HT1080 (cell line): ENCODE data around the gene CRYBB1. TPM values are rescaled to one million over a fixed set of nuclear protein-coding genes. Genes with fewer than 3 reads are reported as not detected.
"Not testable (repeated sequence)": the region's sequence is repeated elsewhere in the genome, so short reads cannot be mapped to it uniquely, and the experiment has no call there.

Experiments used
- DNase-seq: peaks from one replicate; pipeline ENCODE4 v3.0.0-alpha.2; 2015; ENCODE audit warnings: low read depth
- total RNA-seq: library from RNA; depleted of rRNA; stranded (reverse); fragments of >200 nt; shearing (Covaris generic); gene quantifications from 2 replicates; pipeline ENCODE4 v1.2.3, GENCODE V29; 2014

CRYBB1 gene
- total RNA-seq, 1 experiment from 2014 or later = not detected

DNA sequence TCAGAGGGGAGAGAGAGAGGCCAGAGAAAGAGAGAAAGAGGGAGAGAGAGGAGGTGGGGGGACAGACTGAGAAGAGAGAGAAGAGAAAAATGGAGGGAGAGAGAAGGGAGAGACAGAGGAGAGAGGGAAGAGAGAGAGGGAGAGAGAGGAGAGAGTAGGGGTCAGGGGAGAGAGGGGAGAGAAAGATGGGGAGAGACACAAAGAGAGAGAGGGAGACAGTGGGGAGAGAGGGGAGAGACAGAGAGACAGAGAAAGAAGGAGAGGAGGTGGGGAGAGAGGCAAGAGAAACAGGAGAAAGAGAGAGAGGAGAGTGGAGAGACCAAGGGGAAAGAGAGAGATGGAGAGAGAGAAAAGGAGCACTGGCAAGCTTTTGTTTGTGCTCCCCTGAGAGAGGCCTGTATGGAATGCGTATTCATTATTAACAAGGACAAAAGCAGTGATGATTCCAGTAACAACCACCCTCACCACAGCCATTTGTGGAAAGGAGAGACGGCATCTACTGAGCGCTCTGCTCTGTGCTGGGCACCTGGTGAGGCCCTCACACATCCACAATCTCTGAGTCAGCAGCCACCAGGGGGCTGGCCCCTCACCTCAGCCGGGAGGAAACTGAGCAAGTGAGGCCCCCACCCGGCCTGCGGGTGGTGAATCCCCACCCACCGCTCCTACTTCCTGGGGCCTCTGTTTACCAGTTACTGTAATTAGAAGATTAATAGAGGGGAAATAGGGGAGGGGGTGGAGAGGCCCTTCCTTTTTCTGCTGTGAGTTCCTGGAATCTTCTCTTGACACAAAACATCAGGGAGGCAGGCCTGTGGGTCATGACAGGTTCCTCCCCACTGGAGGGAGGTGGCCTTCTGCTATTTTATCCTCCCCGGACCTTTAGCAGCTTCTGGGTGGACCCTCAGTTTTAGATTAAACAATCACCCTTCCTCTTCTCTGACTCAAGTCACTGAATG lies 24.9 kb upstream of the CRYBB1 start:
- DNase-seq = no peak

DNA sequence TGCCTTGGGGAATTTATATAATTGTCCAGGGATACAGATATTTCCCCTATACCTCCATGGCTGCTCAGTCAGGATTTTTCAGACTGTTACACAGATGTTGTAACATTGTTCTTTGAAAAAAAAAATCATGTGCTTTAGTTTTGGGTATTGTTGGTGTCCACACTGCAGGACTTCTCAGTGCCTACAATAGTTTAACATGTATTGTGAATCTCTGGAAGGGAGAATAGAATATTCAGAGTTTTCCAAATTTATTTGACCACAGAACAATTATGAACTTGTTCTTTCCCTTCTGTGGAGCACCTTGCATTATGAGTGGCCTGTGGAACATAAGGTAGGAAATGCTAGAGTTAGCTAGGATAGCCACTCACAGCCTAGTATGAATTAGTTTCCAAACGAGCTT lies 18.5 kb upstream of the CRYBB1 start:
- no peak for DNase-seq

DNA sequence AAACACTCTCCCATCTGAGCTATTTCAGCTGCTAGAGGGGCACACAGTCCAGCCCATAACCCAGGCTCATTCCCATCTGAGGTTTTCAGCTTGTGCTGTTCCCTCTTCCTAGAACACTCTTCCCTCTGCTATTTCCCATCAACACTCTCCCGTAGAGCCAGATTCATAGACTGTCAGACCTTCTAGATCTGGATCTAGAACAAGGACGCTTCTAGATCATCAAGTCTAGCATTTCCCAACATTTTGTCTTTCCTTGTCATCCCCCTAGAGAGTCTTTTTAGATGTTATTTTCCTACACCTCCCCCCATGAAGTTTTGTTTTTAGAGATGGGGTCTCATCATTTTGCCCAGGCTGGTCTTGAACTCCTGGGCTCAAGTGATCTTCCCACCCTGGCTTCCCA lies 17.3 kb upstream of the CRYBB1 start:
- DNase-seq = no peak

DNA sequence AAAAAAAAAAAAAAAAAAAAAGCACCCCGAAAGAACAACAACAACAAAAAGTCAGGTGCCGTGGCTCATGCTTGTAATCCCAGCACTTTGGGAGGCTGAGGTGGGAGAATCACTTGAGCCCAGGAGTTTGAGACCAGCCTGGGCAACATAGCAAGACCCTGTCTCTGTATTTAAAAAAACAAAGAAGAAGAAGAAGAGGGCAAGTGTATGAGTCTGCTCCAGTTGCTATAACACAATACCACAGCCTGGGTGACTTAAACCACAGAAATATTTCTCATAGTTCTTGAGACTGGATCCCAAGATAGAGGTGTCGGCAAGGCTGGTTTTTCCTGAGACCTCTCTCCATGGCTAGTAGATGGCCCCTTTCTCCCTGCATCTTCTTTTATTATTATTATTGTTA lies 16.4 kb upstream of the CRYBB1 start:
- no peak for DNase-seq

DNA sequence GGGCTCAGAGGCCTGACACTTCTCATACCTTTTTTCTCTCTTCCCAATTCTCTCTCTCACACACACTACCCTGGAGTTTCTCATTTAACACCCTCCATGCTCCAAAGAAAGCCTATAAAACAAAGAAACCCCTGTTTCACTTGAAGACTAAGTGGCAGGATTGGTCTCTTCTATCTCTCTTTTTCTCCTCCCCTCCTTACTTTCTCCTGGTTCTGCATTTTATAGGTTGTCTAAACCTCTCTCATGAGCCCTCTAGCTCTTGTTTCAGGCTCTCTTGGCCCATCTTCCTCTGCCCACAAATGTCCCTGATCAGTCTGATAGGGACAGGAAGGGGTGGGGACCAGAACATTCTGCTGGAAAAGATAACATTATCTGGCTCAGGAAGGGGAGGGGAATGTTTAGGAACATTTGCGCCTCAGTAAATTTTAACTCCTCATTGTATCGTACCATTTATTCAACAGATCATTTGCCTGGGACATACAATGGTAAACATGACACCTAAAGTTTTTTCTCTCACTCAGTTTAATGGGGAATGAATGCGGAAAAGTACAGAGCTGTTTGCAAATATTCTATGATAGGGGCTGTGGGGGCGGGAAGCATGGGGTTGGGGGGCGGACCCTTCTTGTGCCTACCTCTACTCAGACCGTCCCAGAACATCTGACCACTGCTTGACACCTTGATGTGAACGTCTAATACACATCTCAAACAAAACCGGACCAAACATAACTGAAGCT lies 14.8 kb upstream of the CRYBB1 start:
- no peak for DNase-seq

DNA sequence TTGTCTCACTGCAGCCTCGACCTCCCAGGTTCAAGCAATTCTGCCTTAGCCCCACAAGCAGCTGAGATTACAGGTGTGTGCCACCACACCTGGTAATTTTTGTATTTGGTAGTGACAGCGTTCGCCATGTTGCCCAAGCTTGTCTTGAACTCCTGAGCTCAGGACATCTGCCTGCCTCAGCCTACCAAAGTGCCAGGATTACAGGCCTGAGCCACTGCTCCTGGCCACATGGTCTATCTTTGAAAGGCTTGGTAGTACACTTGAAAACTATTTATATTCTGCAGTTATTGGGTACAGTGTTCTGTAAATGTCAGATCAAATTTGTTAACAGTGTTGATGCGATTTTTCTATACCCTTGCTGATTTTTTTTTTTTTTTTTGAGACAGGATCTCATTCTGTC lies 13.5 kb upstream of the CRYBB1 start:
- DNase-seq = no peak

DNA sequence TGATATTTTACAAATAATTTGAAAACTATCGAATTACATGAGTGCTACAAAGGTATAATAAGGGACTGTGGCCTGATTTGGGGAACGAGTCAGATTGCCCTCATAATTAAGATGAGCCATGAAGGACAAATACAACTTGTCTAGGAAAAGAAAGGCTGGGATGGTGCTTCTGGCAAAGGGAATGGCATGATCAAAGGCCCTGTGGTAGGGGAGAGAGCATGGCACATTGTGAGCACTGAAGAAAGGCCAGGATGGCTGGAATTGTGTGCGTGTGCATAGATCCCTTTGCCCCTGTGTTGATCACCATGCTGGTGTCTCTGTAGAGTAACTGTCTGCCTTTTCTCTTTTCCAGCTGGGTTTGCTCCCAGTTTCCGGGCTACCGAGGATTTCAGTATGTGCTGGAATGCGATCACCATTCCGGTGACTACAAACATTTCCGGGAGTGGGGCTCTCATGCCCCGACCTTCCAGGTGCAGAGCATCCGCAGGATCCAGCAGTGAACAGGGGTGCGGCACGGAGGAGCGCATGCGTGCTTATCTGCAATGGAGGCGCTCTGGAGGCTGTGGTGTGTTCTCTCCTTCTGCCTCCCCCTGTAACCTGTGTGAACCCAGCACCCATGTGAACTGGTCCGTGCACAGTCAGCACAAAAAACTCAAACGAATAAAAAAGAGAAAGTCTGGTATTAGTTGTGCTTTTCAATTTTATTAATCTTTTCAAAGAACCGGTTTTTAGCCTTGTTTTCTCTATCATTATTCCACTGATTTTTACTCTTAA lies 12.3 kb upstream of the CRYBB1 start:
- no peak for DNase-seq

DNA sequence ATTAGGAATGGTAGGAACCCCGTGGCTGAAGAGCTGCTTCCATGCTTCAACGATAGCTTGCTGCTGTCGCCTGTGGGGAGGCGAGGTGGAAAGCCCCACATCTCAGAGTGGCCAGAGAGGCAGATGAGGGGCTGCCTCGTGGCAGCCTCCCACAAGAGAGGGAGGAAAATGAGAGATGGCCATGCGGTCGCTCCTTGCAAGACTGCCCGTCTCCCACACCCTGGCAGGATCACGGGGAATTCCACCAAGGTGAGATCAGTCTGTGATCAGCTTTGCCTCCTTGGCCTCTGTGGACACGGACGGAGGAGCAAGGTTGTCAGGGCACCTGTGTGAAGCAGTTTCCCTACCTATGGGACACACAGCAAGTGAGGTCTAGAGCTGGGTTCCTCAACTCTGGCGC lies 7.0 kb upstream of the CRYBB1 start:
- DNase-seq = no peak

DNA sequence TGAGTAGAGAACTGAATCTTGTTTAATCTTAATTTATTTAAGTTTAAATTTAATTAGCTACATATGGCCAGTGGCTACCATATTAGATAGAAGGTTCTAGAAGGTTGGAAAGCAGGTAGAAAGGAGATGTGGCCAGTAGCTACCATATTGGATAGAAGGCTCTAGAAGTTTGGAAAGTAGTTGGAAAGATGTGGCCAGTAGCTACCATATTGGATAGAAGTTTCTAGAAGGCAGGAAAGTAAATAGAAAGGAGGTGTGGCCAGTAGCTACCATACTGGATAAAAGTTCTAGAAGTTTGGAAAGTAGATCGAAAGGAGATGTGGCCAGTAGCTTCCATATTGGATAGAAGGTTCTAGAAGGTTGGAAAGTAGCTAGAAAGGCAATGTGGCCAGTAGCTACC lies 6.2 kb upstream of the CRYBB1 start:
- DNase-seq = no peak

DNA sequence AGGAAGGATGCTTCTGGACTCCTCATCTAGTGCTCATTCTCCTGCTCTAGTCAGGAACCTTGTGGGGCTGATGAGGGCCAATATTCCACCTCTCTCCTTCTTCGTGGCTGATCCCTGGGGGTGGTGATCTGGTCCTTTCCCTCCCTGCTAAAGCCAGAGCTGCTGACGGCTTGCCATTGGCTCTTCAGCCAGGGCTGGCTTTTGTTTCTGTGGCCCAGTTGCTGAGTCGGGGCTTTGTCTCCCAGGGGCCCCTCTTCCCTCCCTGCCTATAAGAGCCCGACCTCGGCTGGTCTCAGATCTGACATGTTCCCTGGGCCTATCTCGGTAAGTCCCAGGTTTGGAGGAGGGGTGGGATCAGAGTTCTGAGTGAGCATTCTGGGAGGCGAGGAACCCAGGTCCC lies 3.8 kb upstream of the CRYBB1 start, which contains the start of gene CRYBA4:
TSS of gene CRYBA4 (plus strand) at position 301 of the 400 bp plus-strand sequence. CDS start 634 bp downstream, outside the sequence.
- DNase-seq = no peak

DNA sequence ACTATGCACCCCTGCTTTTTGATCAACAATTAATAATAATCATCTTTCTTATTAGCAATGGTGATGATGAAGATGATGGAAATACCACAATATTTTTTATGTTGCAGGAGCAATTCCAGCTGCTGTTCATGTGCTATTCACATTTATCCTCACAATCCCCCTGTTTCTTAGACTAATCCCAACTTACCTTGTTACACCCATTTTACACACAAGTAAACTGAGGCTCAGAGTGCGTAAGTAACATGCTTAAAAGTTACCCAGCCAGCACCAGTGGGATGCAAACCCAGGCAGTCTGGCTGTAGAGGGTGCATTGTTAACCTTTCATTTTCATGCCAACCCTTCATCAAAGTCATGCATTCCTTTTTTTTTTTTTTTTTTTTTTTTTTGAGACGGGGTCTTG lies 2.4 kb upstream of the CRYBB1 start:
- no peak for DNase-seq

DNA sequence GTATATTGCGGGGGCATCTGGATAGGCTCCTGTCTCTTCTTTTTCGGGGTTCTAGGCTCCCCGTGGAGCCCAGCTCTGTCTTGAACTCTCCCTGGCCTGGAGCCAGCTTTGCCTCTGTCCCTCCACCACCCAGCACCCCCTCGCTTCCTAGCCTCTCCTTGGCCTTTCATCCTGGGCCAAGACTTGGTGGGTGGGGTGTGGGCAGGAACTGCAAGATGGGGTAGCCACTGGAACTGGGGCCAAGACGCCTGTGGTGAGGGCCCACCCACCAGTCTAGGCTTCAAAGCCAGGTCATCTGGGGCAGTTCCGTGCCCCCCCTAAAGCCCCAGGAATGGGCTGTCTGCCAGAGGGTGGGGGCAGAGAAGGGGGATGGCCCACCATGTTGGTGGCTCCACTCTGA lies 1.7 kb upstream of the CRYBB1 start:
- DNase-seq = no peak

DNA sequence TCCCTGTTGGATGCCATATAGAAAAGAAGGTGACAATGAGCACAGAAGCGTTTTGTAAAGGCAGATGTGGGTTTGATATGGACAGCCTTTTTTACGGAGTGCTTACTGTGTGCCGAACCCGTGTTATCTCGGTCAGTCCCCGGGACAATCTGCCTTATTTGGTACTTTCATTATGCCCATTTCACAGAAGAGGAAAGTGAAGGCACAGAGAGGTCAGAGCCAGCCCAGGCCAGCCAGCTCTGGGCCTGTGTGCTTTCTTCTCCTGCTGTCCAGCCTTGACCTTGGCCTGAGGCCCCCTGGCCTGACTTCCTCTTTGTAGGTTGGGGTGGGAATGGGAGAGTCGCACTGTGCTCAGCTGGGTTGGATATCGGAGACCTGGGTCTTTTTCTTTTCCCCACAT lies 628 bp upstream of the CRYBB1 start:
- no peak for DNase-seq

DNA sequence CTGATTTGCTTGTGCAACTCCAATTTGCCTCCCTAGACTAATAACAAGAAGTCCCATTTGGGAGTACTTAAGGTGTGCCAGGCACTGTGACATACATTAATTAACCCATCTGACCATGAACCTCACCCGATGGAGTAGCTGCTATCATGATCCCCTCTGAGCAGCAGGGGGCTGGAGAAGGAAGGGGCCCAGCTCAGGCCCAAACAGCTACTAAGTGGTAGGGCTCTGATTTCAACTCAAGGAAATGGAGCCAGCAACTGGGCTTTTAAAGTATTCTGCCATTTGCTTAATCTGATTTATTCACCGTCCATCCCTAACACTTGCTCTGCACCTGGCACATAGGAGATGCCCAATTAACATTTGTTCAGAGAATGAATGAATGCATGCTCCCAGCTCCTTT lies 1.2 kb downstream of the CRYBB1 start:
- no peak for DNase-seq

DNA sequence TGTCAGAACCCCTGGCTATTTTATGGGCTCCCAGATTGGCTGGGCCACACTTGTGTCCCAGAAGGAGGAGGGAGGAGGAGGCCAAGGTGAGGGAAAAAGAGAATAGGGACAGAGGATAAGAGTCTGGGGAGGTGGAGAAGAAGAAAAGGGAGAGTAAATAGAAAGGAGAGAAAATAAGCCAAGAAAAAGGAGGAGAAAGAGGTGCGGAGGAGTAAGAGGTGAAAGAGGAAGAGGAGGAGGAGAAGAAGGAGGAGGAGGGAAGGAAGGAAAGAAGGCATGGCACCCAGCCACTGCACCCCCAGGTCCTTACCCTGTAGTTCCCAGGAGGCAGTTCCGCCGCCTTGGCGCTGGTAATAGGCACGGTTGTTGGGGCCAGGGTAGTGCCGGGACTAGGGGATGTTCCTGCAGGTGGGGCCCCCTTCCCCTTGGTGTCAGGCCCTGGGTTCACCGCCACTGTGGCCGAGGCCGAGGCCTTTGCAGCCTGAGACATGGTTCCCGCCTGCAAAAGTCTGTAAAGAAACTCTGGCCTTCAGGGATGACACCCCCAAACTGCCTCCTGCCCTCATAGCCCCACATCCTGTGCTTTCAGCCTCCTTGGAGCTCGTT lies 1.9 kb downstream of the CRYBB1 start:
- no peak for DNase-seq

DNA sequence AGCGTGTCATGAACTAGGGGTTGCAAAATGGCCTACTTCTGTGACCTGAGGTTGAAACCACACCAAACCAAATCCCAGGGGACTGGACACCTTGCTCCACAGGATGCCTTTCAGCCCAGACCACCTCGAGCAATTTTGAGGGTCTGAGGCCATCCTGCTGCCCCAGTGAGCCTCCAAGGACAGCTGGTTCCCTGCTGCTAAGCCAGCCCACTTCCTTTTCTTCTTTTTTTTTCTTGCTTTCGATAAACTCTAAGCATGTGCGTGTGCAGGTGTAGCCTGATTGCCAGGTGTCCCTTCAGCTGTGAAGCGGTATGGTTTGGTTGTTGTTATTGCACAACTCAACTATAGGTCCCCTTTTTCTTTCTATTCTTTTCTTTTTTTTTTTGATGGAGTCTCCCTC lies 2.7 kb downstream of the CRYBB1 start:
- no peak for DNase-seq

DNA sequence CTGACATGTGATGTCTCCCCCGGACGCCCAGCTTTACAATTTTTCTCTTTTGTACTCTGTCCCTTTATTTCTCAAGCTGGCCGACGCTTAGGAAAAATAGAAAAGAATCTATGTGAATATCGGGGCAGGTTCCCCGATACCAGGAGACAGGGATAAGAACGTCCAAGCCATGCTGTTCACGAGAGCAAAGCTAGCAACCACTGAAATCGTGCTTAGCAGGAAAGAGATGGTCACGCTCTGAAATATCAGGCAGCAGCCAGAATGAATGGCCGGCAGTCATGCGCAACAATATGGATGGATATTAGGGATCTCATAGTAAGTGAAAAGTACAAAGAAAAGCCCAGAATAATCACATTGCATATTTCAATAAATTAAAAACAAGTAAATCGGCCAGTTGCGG lies 3.5 kb downstream of the CRYBB1 start:
- no peak for DNase-seq

DNA sequence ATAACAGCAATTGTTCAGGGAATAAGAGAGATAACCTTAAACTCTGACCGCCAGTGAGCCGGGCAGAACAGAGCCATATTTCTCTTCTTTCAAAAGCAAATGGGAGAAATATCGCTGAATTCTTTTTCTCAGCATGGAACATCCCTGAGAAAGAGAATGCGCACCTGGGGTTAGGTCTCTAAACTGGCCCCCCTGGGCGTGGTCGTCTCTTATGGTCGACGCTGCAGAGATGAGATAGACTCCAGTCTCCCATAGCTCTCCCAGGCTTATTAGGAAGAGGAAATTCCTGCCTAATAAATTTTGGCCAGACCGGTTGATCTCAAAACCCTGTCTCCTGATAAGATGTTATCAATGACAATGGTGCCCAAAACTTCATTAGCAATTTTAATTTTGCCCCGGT lies 4.1 kb downstream of the CRYBB1 start:
- DNase-seq = not testable (repeated sequence)

DNA sequence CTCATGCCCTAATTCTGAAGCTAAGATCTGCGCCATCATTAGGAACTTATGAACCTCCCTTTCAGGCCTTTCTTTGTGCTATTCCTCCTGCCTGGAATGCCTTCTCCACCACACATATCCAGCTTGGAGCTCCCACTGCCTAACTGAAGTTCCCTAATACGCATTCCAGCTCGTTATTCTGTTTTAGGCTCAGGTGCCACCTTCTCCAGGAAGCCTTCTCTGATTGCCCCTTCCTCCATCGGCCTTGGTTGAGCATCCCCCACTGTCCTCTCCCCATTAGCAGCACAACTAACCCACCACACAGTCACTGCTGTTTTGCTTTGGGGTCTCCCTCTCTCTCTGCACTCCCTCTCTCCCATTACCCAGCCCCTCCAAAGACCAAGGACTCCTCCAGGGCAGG lies 5.2 kb downstream of the CRYBB1 start:
- DNase-seq = no peak

DNA sequence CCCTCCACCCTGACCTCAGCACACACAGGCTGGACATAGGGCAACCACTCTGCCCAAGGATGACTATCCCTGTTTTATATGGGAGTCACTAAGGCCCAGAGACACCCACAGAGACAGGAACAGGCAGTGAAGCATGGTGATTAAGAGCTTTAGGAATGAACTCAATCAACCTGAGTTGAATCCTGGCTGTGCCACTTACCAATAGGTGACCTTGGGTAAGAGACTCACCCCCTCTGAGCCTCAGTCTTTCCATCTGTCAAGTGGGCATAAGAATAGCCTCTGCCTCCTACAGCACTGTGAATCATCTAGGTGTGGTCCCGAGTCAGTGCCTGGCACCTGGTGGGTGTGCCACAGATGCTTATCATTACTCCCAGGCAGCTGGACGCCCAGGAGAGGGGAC lies 6.8 kb downstream of the CRYBB1 start:
- peak; percentile 78 for DNase-seq
